GM18519 (cell line): Measurements from ENCODE around the gene BCL2L14.
A peak's percentile ranks its signal among the peaks of the same experiment; 100 is the strongest.

Experiments
- ATAC-seq: cut with Tn5 transposase; IDR thresholded peaks from one replicate; pipeline ENCODE4 v1.9.1; 2021; ENCODE audit warnings: mild to moderate bottlenecking, moderate library complexity; ENCODE audit not compliant: unreplicated experiment, low FRiP score

The BCL2L14 gene

GRCh38 chr12:12070674-12071656 lies at the start of gene BCL2L14:
BCL2L14 (plus strand) TSS chr12:12070939; CDS start chr12:12079306, 8,367 bp downstream.
- ATAC-seq, result no peak

GRCh38 chr12:12022306-12022936 lies 48.3 kb upstream of the BCL2L14 start:
- no peak for ATAC-seq

- no peak for ATAC-seq
These were observed 47.3 kb upstream of the BCL2L14 start for GRCh38 chr12:12023456-12023855.

GRCh38 chr12:12024911-12025682 lies 45.6 kb upstream of the BCL2L14 start:
- ATAC-seq, result peak; percentile 63

- ATAC-seq, result no peak
These were observed 44.8 kb upstream of the BCL2L14 start for GRCh38 chr12:12025799-12026386.

GRCh38 chr12:12028668-12029402 lies 41.9 kb upstream of the BCL2L14 start:
- no peak for ATAC-seq

- ATAC-seq, result no peak
These were observed 41.1 kb upstream of the BCL2L14 start for GRCh38 chr12:12029653-12030052.

GRCh38 chr12:12032260-12032791 lies 38.4 kb upstream of the BCL2L14 start:
- ATAC-seq, result no peak

- no peak for ATAC-seq
These were observed 37.6 kb upstream of the BCL2L14 start for GRCh38 chr12:12032851-12033797.

GRCh38 chr12:12033824-12034223 lies 36.9 kb upstream of the BCL2L14 start:
- no peak for ATAC-seq

- no peak for ATAC-seq
These were observed 36.4 kb upstream of the BCL2L14 start for GRCh38 chr12:12034344-12034743.

- no peak for ATAC-seq
These were observed 35.5 kb upstream of the BCL2L14 start for GRCh38 chr12:12035229-12035628.

GRCh38 chr12:12036901-12037300 lies 33.8 kb upstream of the BCL2L14 start:
- ATAC-seq, result no peak

GRCh38 chr12:12039897-12040296 lies 30.8 kb upstream of the BCL2L14 start:
- ATAC-seq, result no peak

GRCh38 chr12:12046401-12046800 lies 24.3 kb upstream of the BCL2L14 start:
- no peak for ATAC-seq

- no peak for ATAC-seq
These were observed 23.1 kb upstream of the BCL2L14 start for GRCh38 chr12:12047682-12048081.

- no peak for ATAC-seq
These were observed 22.5 kb upstream of the BCL2L14 start for GRCh38 chr12:12048266-12048665.

- ATAC-seq, result no peak
These were observed 22.0 kb upstream of the BCL2L14 start for GRCh38 chr12:12048714-12049113.
